GM21825 (cell line): ENCODE measurements around the gene OR2T34.
"Not testable (repeated sequence)": the region's sequence is repeated elsewhere in the genome, so short reads cannot be mapped to it uniquely, and the experiment has no call there.

Experiments used
- ATAC-seq: cut with Tn5 transposase; IDR thresholded peaks from one replicate; pipeline ENCODE4 v1.9.1; 2021; ENCODE audit warnings: mild to moderate bottlenecking, moderate library complexity; ENCODE audit not compliant: unreplicated experiment

OR2T34 gene, protein sequence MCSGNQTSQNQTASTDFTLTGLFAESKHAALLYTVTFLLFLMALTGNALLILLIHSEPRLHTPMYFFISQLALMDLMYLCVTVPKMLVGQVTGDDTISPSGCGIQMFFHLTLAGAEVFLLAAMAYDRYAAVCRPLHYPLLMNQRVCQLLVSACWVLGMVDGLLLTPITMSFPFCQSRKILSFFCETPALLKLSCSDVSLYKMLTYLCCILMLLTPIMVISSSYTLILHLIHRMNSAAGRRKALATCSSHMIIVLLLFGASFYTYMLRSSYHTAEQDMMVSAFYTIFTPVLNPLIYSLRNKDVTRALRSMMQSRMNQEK

GRCh38 chr1:248574657-248575056 lies at the start of gene OR2T34:
TSS of gene OR2T34 (minus strand) at chr1:248574757. CDS start at chr1:248574757, 0 bp downstream.
- not testable (repeated sequence) for ATAC-seq

GRCh38 chr1:248622570-248623001 lies 48.0 kb upstream of the OR2T34 start:
- peak; percentile 97 for ATAC-seq

- ATAC-seq: no peak
Measured at GRCh38 chr1:248621770-248622169, 47.2 kb upstream of the OR2T34 start.

DNA sequence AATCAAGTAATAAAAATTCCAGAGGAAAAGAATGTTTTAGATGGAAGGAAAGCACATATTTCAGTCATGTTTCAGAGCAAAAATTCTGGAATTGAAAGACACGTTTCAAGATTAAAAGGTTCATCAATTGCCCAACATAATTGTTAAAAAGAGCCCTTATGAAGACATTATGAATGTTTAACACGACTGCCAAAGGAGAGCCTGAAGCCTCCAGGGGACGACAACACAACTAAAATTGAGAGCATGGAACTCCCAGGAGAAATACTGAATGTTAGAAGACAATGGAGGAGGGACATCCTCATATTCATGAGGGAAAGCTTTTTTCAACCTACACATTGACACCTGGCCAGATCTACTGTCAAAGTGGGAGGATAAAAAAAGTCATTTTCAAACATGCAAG lies 44.3 kb upstream of the OR2T34 start:
- ATAC-seq: no peak

DNA sequence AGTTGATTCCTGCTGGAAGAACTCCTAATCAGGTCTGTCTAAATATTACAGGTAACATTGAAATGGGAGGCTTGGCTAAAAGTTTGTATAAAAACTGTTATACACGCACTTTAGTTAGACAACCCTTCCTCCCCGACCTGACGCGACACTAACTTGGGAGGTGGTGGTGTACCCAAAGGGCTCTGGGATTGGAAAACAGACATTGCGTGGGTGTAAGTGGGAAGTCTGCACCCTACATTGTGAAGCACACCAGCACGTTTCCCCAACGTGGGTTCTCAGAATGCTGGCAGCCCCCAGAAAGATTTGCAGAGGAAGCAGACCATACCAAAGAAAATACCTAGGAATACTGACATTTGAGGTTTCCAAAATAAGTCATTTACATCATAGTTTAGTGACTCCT lies 43.6 kb upstream of the OR2T34 start:
- ATAC-seq: no peak

- ATAC-seq: peak; percentile 43
Measured at GRCh38 chr1:248613742-248614141, 39.2 kb upstream of the OR2T34 start.

- no peak for ATAC-seq
Measured at GRCh38 chr1:248611883-248612414, 37.4 kb upstream of the OR2T34 start.

GRCh38 chr1:248610301-248610700 lies 35.7 kb upstream of the OR2T34 start:
- no peak for ATAC-seq

DNA sequence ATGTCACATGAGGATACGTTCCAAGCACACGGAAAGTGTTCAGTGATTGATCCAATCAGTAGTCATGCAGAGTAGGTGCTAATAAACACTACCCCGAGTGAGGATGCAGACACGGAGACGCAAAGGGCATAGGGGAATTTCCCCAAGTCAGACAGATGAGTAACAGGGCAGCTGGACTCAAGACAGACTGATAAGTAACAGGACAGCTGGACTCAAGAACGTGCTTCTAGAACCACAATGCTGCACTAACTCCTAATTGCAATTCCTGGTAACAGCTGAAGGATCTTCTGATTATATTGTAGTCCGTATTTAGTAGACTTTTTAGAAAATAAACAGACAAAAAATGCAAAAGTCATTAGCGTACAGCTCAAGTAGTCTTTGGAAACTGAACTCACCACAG lies 24.8 kb upstream of the OR2T34 start:
- no peak for ATAC-seq

DNA sequence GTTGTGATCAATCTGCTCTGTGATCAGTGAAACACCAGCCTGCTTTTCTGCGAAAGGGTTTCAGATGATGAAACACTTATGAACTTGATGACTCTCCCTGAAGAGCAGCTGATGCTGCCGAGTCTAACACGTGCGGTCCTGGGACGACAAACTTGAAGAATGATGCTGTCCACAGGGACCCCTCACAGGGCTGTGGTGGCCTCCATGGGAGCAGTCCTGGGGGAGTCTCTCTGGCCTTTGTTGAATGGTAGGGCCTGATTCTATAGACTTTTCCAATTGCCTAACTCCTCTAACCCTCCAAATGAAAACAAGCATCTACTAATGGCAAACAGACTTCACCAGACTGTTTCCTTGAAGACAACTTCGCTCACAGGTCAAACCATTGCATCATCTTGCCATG lies 23.0 kb upstream of the OR2T34 start, which contains the start of gene OR2T10:
TSS of gene OR2T10 (minus strand) at position 112 of the 400 bp plus-strand sequence. CDS start 3,932 bp downstream, outside the sequence.
- ATAC-seq: no peak

DNA sequence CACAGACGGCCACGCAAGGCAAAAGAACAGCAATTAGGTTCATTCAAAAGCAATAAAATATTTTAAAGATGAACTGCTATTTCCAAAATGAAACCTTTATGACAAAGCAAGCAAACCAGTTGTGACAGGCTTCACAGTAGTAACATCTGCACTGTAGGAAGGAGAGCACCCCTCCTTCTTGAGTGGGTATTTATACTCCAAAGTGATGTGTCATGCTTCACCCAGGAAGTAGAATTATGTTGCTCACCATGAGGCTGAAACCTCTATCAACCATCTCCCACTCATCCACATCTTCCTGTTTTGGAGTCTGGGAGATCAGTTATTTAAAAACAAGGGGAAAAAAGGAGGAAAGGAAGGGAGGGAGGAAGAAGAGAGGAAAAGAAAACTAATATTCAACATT lies 22.1 kb upstream of the OR2T34 start:
- ATAC-seq: no peak

GRCh38 chr1:248593226-248593625 lies 18.7 kb upstream of the OR2T34 start:
- ATAC-seq: no peak

DNA sequence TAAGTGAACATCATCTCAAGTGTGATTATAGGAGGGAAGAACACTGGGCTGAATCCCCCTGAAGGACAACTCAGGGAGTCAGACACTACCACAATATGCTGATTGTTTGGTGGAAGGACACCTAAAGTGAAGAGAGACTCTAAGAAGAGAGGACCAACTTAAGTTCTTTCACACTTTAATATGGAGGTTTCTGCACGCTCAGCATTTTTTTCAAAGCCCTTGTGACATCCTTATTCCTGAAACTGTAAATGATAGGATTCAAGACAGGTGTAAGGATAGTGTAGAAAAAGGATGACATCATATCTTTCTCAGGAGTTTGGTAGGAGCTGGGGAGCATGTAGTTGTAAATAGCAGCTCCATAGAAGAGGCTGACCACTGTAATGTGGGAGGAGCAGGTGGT lies 18.1 kb upstream of the OR2T34 start:
- ATAC-seq: no peak

DNA sequence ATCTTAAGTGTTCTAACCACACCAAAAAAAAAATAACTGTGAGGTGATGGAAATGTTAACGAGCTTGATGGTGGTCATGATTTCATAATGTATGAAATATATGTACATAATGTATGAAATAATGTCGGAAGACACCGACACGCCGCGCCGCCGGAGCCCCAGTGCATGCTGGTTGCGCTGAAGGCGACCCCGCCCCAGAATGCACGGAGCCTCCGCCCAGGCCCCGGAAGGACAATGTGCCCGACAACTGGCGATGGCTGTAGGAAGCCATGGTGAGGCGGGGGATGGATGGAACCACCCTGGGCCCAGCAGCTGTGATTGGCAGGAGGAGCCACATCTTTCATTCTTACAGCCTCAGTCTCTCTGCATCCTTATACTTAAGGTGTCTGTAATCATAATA lies 15.5 kb upstream of the OR2T34 start:
- no peak for ATAC-seq

GRCh38 chr1:248589334-248589733 lies 14.8 kb upstream of the OR2T34 start:
- no peak for ATAC-seq

- ATAC-seq: no peak
Measured at GRCh38 chr1:248585266-248585665, 10.7 kb upstream of the OR2T34 start.

DNA sequence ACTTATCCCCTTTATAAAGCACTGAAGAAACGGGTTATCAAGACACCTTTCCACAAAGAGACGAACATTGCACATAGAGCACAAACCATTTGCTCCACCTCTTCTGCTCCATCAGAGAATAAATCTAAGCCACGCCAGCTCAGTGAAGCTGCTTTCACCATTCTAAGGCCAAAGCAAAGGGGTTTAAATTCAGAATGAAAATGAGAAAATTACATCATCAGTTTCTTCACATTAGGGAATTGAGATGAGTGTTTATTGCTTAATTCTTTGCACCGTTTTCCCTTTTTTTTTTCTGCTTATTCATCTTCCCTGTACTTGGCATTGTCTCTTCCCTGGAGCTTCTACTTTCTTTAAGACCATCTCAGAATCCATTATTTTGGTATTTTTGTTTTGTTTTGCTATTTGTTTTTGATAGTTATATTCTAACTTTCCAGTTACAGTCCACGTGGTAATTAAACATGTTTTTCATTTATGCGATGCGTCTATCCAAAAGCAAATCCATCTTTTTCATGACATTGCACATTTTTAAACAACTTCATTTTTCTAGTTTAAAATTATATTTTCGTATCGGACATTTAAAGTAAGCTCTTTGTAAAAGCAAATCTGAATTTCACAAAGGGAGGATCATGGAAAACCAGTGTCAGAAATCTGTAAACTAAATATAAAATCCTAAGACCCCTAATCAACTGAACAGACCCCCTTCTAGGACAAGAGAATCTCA lies 1.9 kb upstream of the OR2T34 start:
- ATAC-seq: no peak

- ATAC-seq: not testable (repeated sequence)
Measured at GRCh38 chr1:248573856-248574255, 701 bp downstream of the OR2T34 start.

- peak; percentile 90 for ATAC-seq
Measured at GRCh38 chr1:248572049-248572448, 2.5 kb downstream of the OR2T34 start.

DNA sequence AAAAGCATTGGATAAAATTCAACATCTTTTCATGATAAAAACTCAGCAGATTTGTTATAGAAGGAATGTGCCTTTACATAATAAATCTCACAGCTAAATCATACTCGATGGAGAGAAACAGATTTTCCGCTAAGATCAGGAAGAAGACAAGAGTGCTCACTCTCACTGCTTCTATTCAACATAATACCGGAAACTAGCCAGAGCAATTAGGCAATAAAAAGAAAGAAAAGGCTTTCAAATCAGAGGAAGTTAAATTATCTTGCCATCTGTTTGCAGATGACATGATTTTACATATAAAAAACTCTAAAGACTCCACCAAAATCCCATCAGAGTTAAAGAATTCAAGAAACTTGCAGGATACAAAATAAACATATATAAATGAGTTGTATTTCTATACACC lies 3.7 kb downstream of the OR2T34 start:
- ATAC-seq: not testable (repeated sequence)

DNA sequence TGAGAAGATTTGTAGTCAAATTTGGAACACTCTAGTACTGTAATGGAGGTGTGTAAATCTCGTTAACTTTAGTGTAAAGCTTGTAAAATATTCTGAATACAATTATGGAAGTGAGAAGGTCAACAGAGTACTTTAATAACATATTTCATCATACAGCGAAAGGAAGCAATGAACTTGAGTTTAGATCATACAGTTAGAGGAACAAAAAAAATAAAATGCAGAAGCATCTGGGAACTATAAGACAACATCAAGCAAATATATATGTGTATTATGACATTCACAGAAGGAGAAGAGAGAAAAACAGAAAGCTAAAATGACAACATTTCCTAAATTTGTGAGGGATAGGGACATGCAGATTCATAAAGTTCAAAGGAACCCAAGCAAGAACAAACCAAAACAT lies 5.5 kb downstream of the OR2T34 start:
- ATAC-seq: not testable (repeated sequence)
